Hematopoietic multipotent progenitor cell (in vitro differentiated cells): ENCODE data around the gene YARS1. TPM values are rescaled to one million over a fixed set of nuclear protein-coding genes. Genes with fewer than 3 reads are reported as not detected.
A peak's percentile ranks its signal among the peaks of the same experiment; 100 is the strongest.

Experiments
- DNase-seq, 3 donors: peaks; one replicate each; pipeline ENCODE4 v3.0.0-alpha.2; 2011 to 2015; ENCODE audit warnings: low read depth in 2 of 3, low spot score in 2 of 3
- total RNA-seq: library from RNA; depleted of rRNA; stranded (reverse); fragments of >200 nt; gene quantifications from one replicate; pipeline ENCODE4 v1.2.3, GENCODE V29; 2012

The YARS1 gene
- total RNA-seq, 1 donor = 53.3 TPM

DNA sequence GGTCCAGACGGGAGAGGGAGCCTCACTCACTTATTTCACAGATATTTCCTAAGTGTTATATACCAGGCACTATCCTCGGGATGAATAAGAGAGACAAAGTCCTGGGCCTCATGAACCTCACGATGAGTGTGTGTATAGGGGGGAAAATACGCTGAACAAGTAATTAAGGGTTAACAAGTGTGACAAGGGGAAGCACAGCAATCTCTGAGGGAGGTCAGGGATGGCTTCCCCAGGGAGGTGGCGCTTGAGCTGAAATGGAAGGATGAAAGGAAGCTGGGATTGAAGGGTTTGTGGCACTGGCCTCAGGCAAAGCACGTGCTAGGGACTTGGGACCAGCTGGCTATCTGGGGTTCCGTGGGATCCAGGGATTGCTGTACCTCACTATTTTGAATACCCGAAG, 68.2 kb downstream of the YARS1 start:
- no peak for DNase-seq

DNA sequence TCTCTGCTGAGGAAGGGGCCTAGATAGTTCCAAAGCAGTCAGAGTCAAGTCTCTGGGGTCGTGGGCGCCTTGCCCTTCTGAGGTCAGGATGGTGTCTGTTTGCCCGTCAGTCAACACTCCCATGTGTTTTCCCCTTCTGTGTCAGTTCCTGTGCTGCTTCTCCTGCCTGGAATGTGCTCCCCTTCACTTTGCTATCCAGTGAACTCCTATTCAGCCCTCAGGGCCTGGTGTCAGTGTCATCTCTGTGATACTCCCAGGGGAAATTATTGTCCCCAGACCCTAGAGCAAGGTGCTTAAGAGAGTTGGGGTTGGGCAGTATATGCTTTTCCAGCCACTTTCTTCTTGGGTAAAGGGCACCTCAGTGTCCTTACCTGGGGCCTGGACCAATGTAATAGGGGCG, 68.8 kb downstream of the YARS1 start:
- no peak for DNase-seq

DNA sequence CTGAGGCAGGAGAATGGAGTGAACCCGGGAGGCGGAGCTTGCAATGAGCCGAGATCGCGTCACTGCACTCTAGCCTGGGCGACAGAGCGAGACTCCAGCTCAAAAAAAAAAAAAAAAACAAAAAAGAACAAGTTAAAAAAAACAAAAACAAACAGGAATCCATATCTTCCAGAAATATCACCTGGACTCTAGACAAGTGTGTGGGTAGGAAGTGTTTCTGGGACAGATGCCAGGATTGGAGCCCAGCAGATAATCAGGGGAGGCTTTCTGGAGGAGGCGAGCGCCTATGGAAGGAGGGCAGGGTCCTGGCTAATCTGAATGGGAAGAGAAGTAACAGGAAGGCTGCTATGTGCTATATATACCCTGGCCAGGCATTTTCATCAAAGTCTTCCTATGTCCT, 71.0 kb downstream of the YARS1 start:
- DNase-seq = no peak

DNA sequence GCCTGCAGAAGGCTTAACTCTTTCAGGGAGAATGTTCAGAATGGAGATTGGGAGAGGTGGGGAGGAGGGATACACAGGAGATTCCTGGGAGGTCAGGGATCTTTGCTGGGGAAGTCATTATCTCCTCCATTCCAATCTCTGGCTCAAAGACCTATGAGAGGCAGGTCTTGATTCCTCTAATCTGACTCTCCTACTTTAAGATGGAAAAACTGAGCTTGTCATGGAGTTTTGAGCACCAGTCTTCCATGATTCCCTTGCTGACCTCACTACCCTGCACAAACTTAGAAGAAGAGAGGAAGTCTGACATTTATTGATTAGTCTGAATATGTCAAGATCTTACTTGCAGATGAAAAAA, 73.1 kb downstream of the YARS1 start:
- DNase-seq = no peak

DNA sequence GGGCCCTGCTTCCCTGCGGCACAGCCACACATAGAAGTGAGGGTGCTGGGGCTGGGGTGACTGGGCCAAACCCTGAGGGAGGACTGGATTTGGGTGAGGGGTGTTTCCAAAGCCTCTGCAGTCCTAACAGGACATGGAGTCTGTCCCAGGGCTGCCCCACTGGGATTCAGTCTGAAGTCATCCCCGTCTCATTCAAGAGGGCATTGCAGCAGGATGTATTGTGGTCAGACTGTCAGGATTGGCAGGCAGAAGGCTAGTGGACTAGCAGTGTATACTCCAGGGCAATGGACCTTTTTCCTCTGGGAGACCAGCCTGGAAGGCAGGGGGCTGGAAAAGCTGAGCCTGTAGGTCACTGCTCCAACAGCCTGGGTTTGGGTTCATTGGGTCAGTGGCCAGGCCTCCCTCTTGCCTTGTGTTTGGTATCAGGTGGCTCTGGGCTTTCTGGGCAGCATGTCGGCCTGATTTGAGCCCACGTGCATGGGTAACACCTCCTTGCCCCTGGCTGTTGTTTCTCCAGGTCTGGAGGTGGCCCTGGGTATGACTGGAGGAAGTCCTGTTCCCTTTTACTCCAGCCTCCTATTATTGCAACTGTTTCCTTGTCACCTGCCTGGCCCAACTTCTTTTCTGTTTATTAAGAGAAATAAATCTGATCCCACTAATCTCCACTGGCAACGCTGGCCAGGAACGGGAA, 73.6 kb downstream of the YARS1 start:
- DNase-seq = no peak

DNA sequence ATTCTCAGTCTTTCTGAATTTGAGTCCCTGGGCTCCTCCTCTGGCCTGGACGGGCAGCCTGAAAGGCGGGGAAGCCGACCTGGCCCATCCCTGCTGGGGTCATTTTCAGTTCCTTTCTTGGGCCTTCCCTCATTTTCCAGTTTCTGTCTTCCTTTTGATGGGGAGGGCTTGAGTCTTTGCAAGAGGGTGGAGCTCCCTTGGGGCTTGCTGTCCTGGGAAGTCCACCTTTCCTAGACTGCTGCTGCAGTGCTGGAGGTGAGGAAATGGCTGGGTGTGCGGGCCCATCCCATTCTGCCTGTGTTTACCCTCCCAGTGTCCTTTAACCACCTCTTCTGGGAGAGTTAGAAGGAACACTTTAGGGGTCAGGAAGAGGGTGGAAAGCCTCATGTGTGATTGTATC, 74.2 kb downstream of the YARS1 start:
- DNase-seq = no peak

DNA sequence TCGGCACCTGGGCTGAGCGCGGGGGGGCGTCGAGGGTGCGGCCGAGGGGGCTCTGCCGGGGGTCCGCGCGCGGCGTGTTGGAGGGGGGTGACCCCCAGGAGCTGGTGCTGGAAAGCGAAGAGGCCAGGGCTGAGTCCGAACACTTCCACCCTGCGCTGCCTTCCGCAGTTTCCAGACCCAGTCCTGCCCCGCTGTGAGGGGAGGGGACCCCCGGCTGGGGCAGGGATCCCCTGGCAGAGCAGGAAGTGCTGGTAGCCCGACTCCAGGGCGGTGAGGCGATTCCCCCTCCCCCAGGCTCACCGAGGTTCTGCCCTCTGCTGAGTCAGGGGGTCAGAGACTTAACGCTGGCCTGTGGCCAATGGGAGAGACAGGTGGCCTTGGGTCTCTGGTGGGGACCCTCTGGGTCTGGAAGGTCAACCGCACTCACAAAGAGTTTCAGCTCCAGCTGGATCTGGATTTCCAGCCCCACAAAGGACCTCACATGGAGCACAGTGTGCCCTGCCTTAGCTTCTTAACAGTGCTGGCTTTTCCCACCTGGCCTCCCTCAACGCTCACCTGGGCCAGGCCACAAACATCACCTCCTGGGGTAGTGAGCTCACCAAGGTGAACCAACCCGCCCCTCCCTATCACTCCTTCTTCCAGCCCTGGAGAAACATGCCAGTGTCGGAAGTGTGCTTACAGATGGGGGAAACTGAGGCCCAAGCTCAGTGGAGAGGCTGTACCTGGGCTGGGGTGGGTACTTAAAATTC, 74.8 kb downstream of the YARS1 start:
- DNase-seq = no peak

DNA sequence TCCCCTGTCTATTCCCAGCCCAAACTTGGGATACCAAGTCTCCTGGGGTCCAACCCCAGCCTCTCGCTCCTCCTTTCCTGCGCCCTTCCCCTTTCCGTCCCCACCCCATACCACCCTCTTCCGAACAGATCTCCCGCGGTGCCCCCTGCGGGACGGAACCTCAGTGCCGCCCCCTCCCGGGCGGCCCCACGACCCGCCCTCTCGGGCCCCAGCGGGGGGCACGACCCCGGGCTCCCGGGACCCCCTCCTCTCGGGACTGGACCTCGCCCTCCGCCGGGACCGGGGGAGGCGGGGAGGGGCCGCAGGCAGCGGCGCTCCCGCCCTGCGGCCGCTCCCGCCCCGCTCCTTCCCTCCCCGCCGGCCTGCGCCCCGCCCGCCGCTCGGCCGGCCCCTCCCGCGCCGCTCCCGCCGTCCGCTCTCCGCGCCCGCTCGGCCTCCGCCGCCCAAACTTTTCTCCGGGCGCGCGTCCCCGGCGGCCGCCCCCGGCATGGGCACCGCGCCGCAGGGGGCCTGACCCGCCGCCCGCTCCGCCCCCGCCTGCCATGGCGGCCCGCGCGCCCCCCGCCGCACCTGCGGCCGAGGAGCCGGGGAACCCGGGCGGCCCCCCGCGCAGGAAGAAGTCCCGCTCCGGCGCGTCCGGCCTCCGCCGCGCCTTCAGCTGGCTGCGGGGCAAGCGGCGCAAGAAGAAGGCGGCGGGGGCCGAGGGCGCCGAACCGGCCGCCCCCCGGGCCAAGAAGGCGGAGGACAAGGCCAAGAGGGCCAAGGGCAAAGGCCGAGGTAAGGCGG, 75.6 kb downstream of the YARS1 start:
- DNase-seq = peak in 2 of 3 donors; percentile 53 to 55

DNA sequence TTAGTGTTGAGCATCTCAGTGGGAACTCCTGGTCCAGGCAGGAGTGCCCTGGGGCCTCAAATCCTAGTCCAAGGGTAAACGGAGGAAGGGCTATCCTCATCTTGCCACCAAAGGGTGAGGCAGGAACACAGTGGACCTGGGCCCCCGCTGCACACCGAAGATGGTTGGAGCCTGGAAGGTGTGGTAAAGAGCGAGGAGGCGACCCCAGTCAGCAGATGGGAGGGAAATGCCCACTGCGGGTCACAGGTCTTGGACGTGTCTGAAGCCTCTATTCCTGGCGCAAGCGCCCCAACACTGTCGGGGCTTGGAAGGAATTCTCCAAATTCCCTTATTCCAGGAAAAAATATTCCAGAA, 76.1 kb downstream of the YARS1 start:
- DNase-seq = no peak

DNA sequence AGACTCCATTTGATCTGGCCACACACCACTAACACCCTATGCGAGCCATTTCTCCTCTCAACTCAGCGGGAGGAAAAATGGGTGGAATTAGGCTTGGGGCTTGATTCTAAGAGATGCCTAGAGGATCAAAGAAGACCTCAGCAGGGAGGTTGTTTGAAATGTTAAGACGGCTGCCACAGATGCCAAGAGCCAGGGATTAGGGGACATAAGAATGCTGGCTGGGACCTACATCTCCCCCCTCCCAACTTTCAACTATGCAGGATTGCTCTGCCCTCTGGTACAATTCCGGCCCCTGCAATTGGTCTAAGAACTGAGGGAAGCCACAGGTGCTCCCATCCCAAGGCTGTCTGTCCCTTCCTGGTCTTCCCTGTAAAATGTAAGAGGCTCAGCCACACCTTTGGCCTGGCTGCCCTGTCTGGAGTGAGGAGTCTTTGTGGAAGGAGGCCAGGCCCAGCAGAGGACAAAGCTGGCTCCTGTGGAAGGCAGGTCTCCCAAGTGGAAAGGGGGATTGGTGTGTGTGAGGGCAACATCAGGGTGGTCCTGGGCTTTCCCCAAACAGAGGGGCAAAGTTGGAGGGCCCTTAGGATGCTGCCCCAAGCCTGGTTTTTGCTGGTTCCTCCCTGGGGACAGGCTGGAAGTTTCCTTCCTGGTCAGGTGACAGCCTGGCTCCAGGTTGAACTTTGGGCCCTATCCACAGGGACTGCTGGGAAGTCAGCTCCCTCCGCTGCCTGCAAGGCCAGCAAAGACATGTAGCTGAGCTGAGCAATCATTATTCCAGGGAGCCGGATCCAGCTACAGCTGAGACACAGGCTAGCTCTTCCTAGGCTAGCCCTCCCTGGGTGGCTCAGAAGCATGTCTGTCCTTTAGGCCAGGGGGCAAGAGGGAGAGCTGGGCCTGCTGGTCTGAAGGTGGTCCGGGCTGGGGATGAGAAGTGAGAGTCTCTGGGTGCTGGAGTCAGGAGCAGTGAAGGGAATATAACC, 80.1 kb downstream of the YARS1 start:
- DNase-seq = no peak

DNA sequence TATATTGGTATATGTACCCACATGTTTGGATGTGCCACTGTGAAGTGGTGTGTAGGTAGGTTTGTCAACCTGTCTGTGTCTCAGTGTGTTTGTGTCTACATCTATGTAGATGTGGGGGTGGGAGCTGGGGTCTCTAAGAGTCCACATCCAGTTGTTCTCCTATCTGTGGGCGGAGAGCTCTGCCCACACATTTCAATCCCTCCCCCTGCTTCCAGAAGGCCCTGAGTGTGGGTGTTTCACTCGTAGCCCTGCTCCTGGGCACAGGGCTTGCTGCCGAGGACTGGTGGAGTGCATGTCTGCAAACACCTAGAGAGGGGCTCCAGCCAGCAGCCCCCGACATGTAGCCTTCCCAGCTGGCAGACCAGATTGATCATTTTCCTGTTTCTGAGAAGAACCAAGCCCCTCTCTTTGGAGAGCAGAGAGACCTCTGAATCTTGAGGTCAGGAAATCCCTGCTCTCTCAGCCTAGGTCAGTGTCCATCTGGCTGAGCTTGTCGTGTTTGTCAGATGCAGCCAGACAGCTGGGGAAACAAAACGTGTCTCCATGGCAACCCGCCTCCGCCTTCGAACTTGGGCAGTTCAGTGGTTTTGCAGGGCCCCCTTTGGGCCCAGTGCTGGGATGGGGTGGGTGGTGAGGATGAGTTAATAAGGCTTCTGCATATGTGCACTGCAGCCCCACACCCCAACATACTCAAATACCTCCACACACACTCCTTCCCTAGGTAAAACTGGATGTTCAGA, 83.4 kb downstream of the YARS1 start:
- no peak for DNase-seq

DNA sequence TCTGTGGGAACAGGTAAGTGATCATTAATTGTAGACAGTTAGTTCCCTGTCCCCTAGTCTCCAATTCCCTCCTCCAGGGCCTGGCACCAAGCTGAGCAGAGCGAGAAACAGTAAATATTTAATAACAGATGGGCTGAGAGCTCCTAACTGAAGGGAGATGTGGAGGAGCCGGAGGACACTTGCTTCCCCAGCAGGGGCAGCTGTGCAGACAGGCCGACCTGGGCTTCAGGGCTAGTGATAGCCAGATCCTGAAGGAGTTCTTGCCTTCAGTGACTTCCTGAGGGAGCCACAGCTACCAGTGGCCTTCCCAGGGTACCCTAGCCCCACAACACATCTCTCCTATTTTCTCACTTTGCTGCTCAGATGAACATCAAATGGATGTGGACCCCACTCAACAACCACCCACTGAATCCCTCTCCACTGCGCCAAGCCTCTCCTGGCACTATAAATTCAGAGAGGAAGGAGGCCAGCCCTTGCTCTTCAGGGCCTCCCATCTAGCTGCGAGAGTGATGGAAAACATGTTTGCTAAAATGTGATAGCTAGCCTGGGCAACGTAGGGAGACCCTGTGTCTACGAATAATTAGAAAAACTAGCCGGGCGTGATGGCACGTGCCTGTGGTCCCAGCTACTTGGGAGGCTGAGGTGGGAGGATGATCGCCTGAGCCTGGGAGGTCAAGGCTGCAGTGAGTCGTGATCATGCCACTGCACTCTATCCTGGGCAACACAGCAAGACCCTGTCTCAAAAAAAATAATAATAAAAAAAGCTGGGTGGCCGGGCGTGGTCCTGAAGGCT, 87.7 kb downstream of the YARS1 start:
- DNase-seq = no peak

DNA sequence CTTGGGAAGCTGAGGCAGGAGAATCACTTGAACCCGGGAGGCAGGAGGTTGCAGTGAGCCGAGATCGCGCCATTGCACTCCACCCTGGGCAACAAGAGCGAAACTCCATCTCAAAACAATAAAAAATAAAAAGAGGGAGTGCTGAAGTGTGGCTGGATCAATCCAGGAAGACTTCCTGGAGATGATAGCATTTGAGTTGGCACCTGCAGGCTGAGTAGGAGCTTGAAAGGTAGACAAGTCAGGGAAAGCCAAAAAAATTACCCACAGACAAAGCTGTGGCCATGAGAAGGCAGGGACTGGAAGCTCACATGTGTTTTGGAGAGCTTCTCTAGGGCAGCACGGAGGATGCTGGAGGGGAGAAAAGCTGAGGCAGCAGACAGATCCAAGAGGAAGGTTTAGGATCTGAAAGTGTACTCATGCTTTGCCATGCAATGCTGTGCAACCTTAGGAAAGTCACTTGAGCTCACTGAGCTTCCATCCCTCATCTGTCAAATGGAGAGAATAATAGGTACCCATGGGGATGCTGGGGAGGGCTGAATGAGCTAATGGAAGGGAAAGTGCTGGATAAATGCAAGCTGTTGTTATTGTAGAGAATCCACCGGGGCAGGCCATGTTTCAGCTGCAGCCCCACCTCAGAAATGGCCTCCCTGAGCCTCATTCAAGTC, 88.6 kb downstream of the YARS1 start:
- no peak for DNase-seq

DNA sequence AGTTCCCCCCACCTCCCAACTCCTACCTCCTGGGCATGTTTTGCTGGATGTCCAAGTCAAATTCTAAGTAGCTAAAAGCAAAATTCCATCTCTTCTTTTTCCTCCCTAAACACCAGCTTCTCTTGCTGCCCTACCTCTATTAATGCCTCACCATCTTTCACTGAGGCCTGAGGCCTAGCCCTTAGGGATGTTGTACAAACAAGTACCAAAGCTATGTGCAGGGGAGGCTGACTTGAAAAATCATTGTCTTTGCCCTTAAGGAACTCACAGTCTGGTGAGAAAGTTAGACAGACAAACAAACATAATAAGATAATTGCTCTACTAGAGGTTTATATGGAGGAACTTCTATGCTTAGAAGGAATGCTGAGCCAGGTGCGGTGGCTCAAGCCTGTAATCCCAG, 89.3 kb downstream of the YARS1 start:
- DNase-seq = no peak

DNA sequence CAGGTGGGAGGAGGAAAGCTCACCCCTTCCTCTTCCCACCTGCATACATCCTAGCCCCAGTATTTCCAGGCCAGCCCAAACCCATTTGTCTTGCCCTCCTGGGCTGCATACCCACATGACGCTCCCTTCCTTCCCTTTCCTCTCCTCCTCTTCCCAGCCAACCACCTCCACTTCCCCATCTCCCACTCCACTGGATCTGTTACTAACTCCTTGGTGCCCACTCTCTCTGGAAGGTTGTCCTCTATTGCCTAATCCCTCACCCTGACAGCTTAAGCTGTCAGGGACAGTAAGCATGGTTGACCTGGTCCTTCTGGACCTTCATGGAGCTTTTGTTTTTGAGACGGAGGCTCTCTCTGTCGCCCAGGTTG, 91.6 kb downstream of the YARS1 start:
- no peak for DNase-seq
